Kidney (tissue), 14 donors: ENCODE measurements around the gene ANKRA2. TPM values are rescaled to one million over a fixed set of nuclear protein-coding genes. Genes with fewer than 3 reads are reported as not detected.
A peak's percentile ranks its signal among the peaks of the same experiment; 100 is the strongest.

Experiments used
- DNase-seq, 5 donors: peaks; one replicate each; pipeline ENCODE4 v3.0.0-alpha.2; 2013 to 2020
- FAIRE-seq: peaks from 2 replicates; lab custom pipeline; 2012; peaks lifted over from hg19 to GRCh38; lab: Jason Lieb, UNC
- H3K27ac ChIP-seq, 2 donors: one replicate each; pipeline ENCODE4 v1.7.0; 2013; ENCODE audit warnings: low read depth in 2 of 2, low read length in 2 of 2, inconsistent platforms in 1 of 2
- H3K27me3 ChIP-seq: one replicate; pipeline ENCODE4 v1.7.1; 2013; ENCODE audit warnings: low read length, inconsistent platforms; ENCODE audit not compliant: control insufficient read depth, insufficient read depth
- H3K36me3 ChIP-seq, 3 donors: one replicate each; pipeline versions ENCODE4 v1.7.0 to v1.7.1; 2013; ENCODE audit warnings: low read length in 3 of 3, control low read depth in 1 of 3, inconsistent platforms in 1 of 3; ENCODE audit not compliant: insufficient read depth in 3 of 3, control insufficient read depth in 2 of 3
- H3K4me1 ChIP-seq, 3 donors: one replicate each; pipeline versions ENCODE4 v1.7.0 to v1.7.1; 2013; ENCODE audit warnings: low read length in 3 of 3, inconsistent platforms in 1 of 3, low read depth in 1 of 3; ENCODE audit not compliant: control insufficient read depth in 2 of 3, insufficient read depth in 2 of 3
- H3K4me3 ChIP-seq, 3 donors: one replicate each; pipeline versions ENCODE4 v1.7.0 to v1.8.1; 2013; ENCODE audit warnings: low read length in 3 of 3, control low read depth in 1 of 3, inconsistent platforms in 1 of 3
- H3K9ac ChIP-seq, 3 donors: one replicate each; pipeline versions ENCODE4 v1.7.0 to v1.7.1; 2013; ENCODE audit warnings: low read length in 3 of 3, control low read depth in 1 of 3, inconsistent platforms in 1 of 3
- H3K9me3 ChIP-seq, 3 donors: one replicate each; pipeline versions ENCODE4 v1.7.0 to v1.7.1; 2013; ENCODE audit warnings: low read length in 3 of 3, control low read depth in 1 of 3, inconsistent platforms in 1 of 3; ENCODE audit not compliant: control insufficient read depth in 2 of 3, insufficient read depth in 1 of 3
- CTCF ChIP-seq: IDR thresholded peaks from 3 replicates; pipeline ENCODE4 v1.5.1; 2012; ENCODE audit warnings: mild to moderate bottlenecking, moderate library complexity, borderline replicate concordance; ENCODE audit not compliant: insufficient read depth; ENCODE audit errors: extremely low read depth
- intact Hi-C: fragments of 100-400 bp; cut with DNase I; formaldehyde crosslinking; loops from one replicate; pipeline ENCODE4 v1.11.1; 2022
- polyA plus RNA-seq: library from polyadenylated mRNA; stranded (reverse); fragments of 350-450 nt; fragmentation: Illumina TruSeq; extraction: RNeasy Lipid Tissue Mini Kit (QIAGEN cat#74804); gene quantifications from one replicate; pipeline ENCODE4 v1.2.3, GENCODE V29; 2014; ENCODE audit warnings: low read depth, low replicate concordance; ENCODE audit not compliant: insufficient read depth
- total RNA-seq: library from RNA; stranded (reverse); fragmentation: NEBNext Ultra II Directional; extraction: Animal tissue kit (Norgen Biotek cat#: 25700); gene quantifications from one replicate; pipeline ENCODE4 v1.2.1, GENCODE V29; 2021
- donor health status: control.
- donor health status: control.
- donor health status: control.
- donor health status: control.
- donor health status: control.
- donor health status: DM: yes; HTN: yes; CAD: no.
- donor health status: Normal renal cell carcinoma (clear cell type).

Gene ANKRA2
- total and polyA plus RNA-seq, 2 donors from 2014 or later = 8.4 to 22.3 TPM

DNA sequence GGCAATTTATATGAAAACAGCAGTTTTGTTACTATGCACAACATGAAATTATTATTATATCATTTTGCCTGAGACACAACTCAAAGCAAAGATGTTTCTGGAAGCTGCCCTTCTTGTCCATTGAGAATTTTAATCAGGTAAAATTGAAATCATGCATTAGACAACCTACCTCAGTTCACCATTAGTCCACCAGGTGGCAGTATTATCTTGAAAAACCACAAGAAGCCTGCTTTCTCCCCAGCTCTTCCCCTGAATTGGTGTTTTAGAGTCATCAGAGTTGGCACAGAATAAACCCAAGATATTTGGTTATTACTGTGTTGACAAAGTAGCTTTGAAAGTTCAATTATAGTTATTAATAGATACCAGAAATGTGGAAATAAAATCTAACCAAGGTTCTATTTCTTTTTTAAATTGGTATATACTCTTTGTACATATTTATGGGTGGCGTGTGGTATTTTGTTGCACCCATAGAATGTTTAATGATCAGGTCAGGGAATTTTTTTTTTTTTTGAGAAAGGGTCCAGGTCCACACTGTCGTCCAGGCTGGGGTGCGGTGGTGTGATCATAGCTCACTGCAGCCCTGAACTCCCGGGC is 25.8 kb upstream of the ANKRA2 start:
- peak; percentile 98 for FAIRE-seq
- Histone ChIP-seq H3K27me3 (no peaks in the 10 kb centered on the region), H3K9ac (no peak overlapping the region), H3K36me3 (no peaks in the 10 kb centered on the region), H3K4me3 (no peak overlapping the region), H3K4me1 (peaks cover 0 to 3% (median 0%) of the 10 kb centered on the region in 3 donors), H3K27ac (no peak overlapping the region), H3K9me3 (no peaks in the 10 kb centered on the region)
- intact Hi-C loops = loop anchor here (5.0 kb wide), 1 partner anchor 201 kb away; no protein-coding TSS in a partner anchor
- peak; percentile 89 for TF ChIP-seq CTCF
- peak in 3 of 5 donors; percentile 53 to 88 (median 84) for DNase-seq

DNA sequence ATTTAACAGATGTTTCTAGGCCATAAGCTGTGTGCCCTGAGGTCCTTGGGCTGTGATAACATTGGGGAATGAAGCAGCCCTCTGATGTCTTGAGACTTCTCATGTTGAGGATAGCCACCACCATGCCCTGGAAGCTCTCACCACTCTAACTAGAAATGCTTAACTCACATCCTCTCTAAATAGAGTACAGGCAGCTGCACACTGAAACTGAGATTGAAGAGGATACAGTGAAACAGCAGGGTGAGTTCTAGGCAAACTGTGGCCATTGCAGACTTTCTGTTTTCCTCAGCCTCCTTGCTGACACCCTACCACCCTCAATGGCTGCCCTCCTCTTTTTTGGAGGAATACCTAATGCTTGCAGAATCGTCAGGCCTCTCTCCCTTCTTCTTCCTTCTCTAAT is 22.5 kb upstream of the ANKRA2 start:
- H3K36me3 ChIP-seq = no peaks in the 10 kb centered on the region
- no peaks in the 10 kb centered on the region for H3K4me1 ChIP-seq
- H3K9ac ChIP-seq = no peak overlapping the region
- TF ChIP-seq CTCF = no peak
- no peaks in the 10 kb centered on the region for H3K9me3 ChIP-seq
- no peak for DNase-seq
- no peaks in the 10 kb centered on the region for H3K27me3 ChIP-seq
- H3K4me3 ChIP-seq = no peak overlapping the region
- H3K27ac ChIP-seq = no peak overlapping the region
- intact Hi-C loops = no loop called here
- FAIRE-seq = no peak

- Histone ChIP-seq H3K36me3 (peaks cover 5 to 15% (median 7%) of the 10 kb centered on the region in 3 donors), H3K27ac (no peak overlapping the region), H3K4me3 (no peak overlapping the region), H3K9ac (no peak overlapping the region), H3K27me3 (no peaks in the 10 kb centered on the region), H3K4me1 (no peaks in the 10 kb centered on the region), H3K9me3 (no peaks in the 10 kb centered on the region)
- no peak for TF ChIP-seq CTCF
- DNase-seq (no peak), FAIRE-seq (no peak)
- intact Hi-C loops = no loop called here
Observed at GRCh38 chr5:73582285-73583145, 17.1 kb upstream of the ANKRA2 start.
